Brain microvascular endothelial cell (primary cell): ENCODE data around the gene EIF3K.

Experiments used
- DNase-seq: peaks from one replicate; pipeline ENCODE4 v3.0.0-alpha.2; 2020
- H3K27ac ChIP-seq: fragments of 250-450 bp; sonication (Bioruptor Pico); 2 replicates; pipeline ENCODE4 v1.5.1; 2020; ENCODE audit warnings: mild to moderate bottlenecking, moderate library complexity
- H3K27me3 ChIP-seq: fragments of 250-450 bp; sonication (Bioruptor Pico); replicated peaks from 2 replicates; pipeline ENCODE4 v1.5.1; 2020; ENCODE audit warnings: mild to moderate bottlenecking
- H3K36me3 ChIP-seq: fragments of 250-450 bp; sonication (Bioruptor Pico); replicated peaks from 2 replicates; pipeline ENCODE4 v1.5.1; 2020; ENCODE audit warnings: mild to moderate bottlenecking
- H3K4me3 ChIP-seq: 2 replicates; pipeline ENCODE4 v1.5.1; 2011; ENCODE audit warnings: low read depth, mild to moderate bottlenecking, control low read depth, low read length, moderate library complexity
- in situ Hi-C: cut with HindIII; loops from 2 replicates; pipeline ENCODE4 v1.10.0; 2017; ENCODE audit warnings: low sequenced_read_pairs, low pct_ligation_motif_present
- TF ChIP-seq, protein P1 (sequence below): IDR thresholded peaks from 2 replicates; pipeline ENCODE4 v1.5.1; 2011; ENCODE audit warnings: low read depth, mild to moderate bottlenecking, moderate library complexity, low read length, control low read depth, inconsistent platforms; ENCODE audit errors: missing control alignments

The EIF3K gene

DNA sequence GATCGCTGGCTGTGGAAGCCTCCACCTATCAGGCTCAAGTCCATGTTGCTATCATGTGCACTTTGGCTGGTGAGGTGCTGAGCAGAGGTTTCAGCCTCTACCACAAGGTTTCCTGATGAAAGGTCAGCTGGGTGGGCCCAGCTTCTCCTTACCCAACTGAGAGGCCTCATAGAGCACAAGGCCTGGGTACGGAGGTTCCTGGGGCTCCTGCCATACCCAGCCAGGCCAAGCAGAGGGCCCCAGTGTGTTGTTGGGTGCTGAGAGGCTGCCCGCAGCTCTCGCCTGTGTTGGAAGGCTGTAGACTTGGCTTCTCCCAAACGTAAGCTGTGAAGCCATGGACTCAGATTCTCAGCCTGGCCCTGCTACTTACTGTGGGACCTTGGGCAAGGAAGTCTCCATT, 56.6 kb downstream of the EIF3K start:
- H3K4me3 ChIP-seq = no peak overlapping the region
- in situ Hi-C loops = no loop called here
- no peak for DNase-seq
- no peaks in the 10 kb centered on the region for H3K27me3 ChIP-seq
- peaks cover 20% of the 10 kb centered on the region for H3K36me3 ChIP-seq
- TF ChIP-seq, protein P1, sequence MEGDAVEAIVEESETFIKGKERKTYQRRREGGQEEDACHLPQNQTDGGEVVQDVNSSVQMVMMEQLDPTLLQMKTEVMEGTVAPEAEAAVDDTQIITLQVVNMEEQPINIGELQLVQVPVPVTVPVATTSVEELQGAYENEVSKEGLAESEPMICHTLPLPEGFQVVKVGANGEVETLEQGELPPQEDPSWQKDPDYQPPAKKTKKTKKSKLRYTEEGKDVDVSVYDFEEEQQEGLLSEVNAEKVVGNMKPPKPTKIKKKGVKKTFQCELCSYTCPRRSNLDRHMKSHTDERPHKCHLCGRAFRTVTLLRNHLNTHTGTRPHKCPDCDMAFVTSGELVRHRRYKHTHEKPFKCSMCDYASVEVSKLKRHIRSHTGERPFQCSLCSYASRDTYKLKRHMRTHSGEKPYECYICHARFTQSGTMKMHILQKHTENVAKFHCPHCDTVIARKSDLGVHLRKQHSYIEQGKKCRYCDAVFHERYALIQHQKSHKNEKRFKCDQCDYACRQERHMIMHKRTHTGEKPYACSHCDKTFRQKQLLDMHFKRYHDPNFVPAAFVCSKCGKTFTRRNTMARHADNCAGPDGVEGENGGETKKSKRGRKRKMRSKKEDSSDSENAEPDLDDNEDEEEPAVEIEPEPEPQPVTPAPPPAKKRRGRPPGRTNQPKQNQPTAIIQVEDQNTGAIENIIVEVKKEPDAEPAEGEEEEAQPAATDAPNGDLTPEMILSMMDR = no peak
- peak overlapping the region; percentile 66 for H3K27ac ChIP-seq

DNA sequence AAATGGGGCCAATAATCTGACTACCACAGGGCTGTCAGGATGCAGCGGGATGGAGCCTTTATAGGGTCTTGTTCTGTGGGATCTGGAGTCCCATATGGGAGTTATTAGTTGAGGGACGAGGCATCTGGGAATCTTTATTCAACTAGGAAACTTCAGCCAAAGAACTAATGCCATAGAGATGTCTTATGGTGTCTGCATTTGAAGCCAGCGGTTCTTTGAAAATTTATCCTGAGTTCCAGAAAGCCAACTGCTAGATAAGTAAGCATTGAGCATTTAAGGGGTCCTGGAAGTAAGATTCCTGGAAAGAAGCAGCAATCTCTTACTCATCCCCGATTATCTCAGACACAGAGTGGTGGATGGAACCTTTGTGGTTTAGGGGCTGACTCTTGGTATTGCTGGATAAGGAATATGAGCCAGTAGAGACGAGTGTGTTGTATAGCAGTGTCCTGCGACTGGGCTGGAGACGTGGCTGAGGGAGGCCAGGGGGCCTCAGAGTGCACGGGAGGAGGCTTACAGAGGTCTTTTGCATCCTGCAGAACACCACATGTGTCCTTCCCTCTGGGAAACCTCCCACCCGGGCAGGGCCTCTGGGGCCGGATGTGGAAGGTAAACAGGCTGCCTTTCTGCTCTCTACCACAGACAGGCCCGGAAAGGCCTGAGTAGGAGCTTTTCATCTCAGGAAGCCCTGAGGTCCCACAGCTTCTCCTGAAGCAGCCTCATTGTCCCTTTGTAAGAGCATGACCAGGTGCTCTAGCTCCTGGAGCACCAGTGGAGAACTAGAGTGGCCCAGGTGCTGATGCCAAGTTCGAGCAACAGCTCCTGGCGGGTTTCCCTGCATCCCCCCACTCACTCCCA, 57.3 kb downstream of the EIF3K start:
- Histone ChIP-seq H3K27ac (peak overlapping the region; percentile 66), H3K36me3 (peaks cover 20% of the 10 kb centered on the region), H3K27me3 (no peaks in the 10 kb centered on the region), H3K4me3 (no peak overlapping the region)
- in situ Hi-C loops = no loop called here
- peak; percentile 68 for DNase-seq
- TF ChIP-seq, protein P1 = no peak

DNA sequence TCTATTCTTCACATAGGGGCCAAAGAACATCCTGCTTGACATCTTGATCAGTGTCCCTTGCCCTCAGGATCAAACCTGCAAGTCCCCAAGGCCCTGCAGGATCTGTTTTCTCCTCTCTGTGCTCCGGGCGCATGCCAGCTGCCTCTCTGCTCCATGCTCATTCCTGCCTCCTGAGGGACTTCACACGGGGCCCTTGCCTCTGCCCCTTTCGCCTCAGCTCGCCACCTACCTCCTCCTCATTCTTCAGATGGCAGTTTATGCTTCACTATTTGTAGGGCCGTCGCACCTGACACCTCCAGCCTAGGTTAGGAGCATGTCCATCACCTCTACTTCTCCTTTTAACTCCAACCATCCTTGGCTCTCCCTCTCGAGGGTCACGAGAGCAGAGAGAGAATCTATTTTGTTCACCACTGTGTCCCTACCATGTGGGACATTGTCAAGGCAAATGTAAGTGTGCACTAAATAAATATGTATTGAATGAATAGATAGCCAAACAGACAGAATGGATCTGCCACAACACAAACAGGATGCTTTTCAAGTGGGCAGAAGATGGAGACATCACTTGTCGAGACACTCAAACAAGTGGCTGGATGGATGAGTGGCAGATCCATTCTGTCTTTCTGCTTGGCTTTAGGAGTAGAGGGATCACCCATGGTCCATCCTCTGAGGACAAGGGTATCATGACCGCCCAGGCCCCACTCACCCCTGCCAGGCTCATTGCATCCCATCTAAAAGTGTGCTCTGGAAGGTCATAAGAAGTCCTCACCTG, 58.1 kb downstream of the EIF3K start:
- H3K27ac ChIP-seq = peak overlapping the region; percentile 28
- H3K4me3 ChIP-seq = no peak overlapping the region
- peaks cover 22% of the 10 kb centered on the region for H3K36me3 ChIP-seq
- TF ChIP-seq, protein P1 = no peak
- H3K27me3 ChIP-seq = no peaks in the 10 kb centered on the region
- in situ Hi-C loops = no loop called here
- DNase-seq = no peak

DNA sequence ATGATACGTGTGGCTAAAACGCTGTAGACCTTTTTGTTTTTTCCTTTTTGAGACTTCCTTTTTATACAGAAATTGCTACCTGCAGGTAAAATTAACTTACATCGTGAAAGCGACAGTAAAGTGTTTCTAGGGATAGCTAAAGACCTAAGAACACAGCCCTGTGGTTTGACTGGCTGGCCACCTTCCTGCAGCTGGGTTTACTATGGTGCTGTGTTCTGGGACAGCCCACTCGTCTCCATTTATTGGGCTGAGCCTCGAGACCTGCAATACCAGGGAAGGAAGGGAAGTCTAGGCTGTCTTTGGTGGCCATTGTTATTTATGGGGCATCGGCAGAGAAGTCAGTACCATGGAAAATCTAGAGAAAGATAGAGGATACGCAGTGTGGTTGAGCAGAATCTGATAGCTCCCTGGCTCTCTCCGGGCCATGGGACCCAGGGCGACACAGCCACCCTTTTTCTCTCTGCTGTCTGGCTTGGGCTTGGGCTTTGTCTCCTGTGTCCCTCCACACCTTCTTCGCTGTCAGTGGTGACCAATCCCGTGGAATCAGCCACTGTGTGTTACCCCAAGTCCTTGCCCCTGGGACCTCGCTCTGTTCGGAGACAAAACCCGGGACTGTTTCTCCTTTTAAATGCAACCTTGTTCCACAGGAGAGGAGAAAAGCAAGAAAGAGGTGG, 59.4 kb downstream of the EIF3K start:
- no peaks in the 10 kb centered on the region for H3K27me3 ChIP-seq
- DNase-seq = no peak
- H3K27ac ChIP-seq = no peak overlapping the region
- in situ Hi-C loops = no loop called here
- peaks cover 22% of the 10 kb centered on the region for H3K36me3 ChIP-seq
- no peak overlapping the region for H3K4me3 ChIP-seq
- TF ChIP-seq, protein P1 = no peak

DNA sequence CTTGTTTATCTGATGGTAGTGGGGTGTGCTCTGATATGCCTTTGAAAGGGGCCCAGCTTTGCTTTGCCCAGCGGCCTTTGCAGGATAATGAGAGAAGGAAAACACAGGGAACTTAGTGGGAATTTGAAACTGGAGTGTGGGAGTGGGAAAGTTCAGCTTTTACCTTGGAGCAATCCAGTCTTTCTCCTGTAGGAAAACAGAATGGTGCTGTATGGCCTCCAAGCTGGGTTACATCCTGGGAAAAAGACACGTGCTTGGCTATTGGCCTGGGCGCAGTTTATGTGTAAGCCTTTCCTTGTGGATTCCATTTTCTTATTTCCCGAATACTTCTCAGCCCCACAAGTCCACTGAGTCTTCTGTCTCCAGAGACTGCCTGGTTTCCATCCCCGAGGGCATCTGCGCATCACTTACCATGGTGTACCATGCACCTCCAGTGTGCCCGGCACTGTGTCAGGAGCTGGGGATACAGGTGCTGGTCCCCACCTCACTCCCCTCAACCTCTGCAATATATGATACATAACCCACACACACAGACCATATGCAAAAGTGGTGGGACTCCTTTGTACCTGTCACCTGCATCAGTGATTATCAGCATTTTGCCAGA, 60.0 kb downstream of the EIF3K start:
- in situ Hi-C loops = no loop called here
- no peak for DNase-seq
- peaks cover 22% of the 10 kb centered on the region for H3K36me3 ChIP-seq
- TF ChIP-seq, protein P1 = no peak
- no peak overlapping the region for H3K4me3 ChIP-seq
- H3K27ac ChIP-seq = no peak overlapping the region
- no peaks in the 10 kb centered on the region for H3K27me3 ChIP-seq
